ENCODE data around the gene IKZF3.

DNA sequence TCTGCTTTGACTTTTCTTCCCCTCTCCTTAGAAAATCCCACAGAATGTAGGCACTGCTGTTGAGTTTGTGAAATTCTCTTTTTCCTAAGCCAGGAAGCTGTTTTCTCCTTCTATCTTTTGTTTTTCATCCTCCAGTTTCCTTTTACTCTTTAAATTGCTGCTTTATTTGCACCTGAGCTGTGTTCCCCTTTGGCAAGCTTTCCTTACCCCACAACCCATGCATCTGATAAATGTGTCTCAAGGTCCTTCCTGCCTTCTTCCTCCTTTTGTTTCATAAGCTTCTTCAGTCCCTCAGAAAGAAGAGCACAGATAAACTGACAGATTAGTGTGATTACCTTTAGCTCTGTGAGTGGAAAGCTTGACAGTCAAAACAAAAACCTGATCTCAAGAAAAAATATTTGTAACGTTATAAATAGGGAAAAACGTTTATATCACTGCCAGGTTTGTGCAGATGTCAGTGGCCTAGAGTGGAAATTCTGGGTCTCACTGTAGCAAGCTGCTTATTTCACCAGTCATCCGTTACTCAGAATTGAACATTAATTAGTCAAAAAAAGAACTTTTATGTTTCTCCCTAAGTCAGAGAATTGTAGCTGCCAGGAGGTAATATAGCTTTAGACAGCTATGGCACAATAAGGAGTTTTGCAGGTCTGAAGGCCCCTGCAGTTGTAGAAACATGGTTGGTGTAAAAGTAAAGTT is 30.7 kb upstream of the IKZF3 start:
- TF ChIP-seq, protein P1, sequence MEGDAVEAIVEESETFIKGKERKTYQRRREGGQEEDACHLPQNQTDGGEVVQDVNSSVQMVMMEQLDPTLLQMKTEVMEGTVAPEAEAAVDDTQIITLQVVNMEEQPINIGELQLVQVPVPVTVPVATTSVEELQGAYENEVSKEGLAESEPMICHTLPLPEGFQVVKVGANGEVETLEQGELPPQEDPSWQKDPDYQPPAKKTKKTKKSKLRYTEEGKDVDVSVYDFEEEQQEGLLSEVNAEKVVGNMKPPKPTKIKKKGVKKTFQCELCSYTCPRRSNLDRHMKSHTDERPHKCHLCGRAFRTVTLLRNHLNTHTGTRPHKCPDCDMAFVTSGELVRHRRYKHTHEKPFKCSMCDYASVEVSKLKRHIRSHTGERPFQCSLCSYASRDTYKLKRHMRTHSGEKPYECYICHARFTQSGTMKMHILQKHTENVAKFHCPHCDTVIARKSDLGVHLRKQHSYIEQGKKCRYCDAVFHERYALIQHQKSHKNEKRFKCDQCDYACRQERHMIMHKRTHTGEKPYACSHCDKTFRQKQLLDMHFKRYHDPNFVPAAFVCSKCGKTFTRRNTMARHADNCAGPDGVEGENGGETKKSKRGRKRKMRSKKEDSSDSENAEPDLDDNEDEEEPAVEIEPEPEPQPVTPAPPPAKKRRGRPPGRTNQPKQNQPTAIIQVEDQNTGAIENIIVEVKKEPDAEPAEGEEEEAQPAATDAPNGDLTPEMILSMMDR (IDR thresholded peaks at IDR 0.05): no peak
- no peak for TF ChIP-seq POLR2A (IDR thresholded peaks at IDR 0.05)

Measured in right lobe of liver (tissue), 4 donors.